ENCODE measurements around the gene GGNBP2. TPM values are rescaled to one million over a fixed set of nuclear protein-coding genes. Genes with fewer than 3 reads are reported as not detected.
A peak's percentile ranks its signal among the peaks of the same experiment; 100 is the strongest.

The GGNBP2 gene
- total and polyA plus RNA-seq, 8 donors, result 15.8 to 161 (median 39.5) TPM

GRCh38 chr17:36597866-36598777 lies 53.4 kb downstream of the GGNBP2 start:
- no peaks in the 10 kb centered on the region for H3K36me3 ChIP-seq
- no peak overlapping the region for H3K4me3 ChIP-seq

GRCh38 chr17:36598951-36599401 lies 54.3 kb downstream of the GGNBP2 start:
- intact Hi-C loops (cut with DNase I; ENCODE audit: low total_unique reads), result no loop called here
- peaks cover 14 to 32% (median 31%) of the 10 kb centered on the region in 4 donors for H3K4me1 ChIP-seq
- no peaks in the 10 kb centered on the region for H3K36me3 ChIP-seq
- DNase-seq, result no peak
- no peak for TF ChIP-seq CTCF (IDR thresholded peaks at IDR 0.05)
- TF ChIP-seq EP300 (IDR thresholded peaks at IDR 0.05), result no peak
- TF ChIP-seq POLR2AphosphoS5 (IDR thresholded peaks at IDR 0.05), result no peak
- no peak for TF ChIP-seq POLR2A (IDR thresholded peaks at IDR 0.05)
- no peak overlapping the region for H3K27ac ChIP-seq
- no peak overlapping the region for H3K4me3 ChIP-seq
- 84 to 90% (median 89%) methylated on average over 11 to 13 of the region's 13 CpGs for WGBS, 5 donors
- H3K27me3 ChIP-seq, result no peaks in the 10 kb centered on the region
- no peaks in the 10 kb centered on the region for H3K9me3 ChIP-seq

More at GRCh38 chr17:36597866-36598777, 53.4 kb downstream of the GGNBP2 start:
- DNase-seq, result no peak
- H3K4me1 ChIP-seq, result peaks cover 16 to 31% (median 28%) of the 10 kb centered on the region in 4 donors
- WGBS, 5 donors, result 87 to 95% (median 89%) methylated on average over 10 to 11 of the region's 11 CpGs
- H3K27me3 ChIP-seq, result no peaks in the 10 kb centered on the region
- intact Hi-C loops (cut with DNase I; ENCODE audit: low total_unique reads), result no loop called here
- TF ChIP-seq POLR2AphosphoS5 (IDR thresholded peaks at IDR 0.05), result no peak
- no peak for TF ChIP-seq EP300 (IDR thresholded peaks at IDR 0.05)
- no peak for TF ChIP-seq POLR2A (IDR thresholded peaks at IDR 0.05)
- no peak for TF ChIP-seq CTCF (IDR thresholded peaks at IDR 0.05)
- no peak overlapping the region for H3K27ac ChIP-seq
- no peaks in the 10 kb centered on the region for H3K9me3 ChIP-seq

GRCh38 chr17:36599546-36600250 lies 55.0 kb downstream of the GGNBP2 start:
- no peaks in the 10 kb centered on the region for H3K36me3 ChIP-seq
- 86 to 95% (median 93%) methylated on average over 4 to 11 of the region's 11 CpGs for WGBS, 5 donors
- no peak overlapping the region for H3K4me3 ChIP-seq
- no peaks in the 10 kb centered on the region for H3K27me3 ChIP-seq
- DNase-seq, result no peak
- H3K9me3 ChIP-seq, result no peaks in the 10 kb centered on the region
- intact Hi-C loops (cut with DNase I; ENCODE audit: low total_unique reads), result no loop called here
- peaks cover 14 to 38% (median 34%) of the 10 kb centered on the region in 4 donors for H3K4me1 ChIP-seq
- H3K27ac ChIP-seq, result no peak overlapping the region
- TF ChIP-seq POLR2A (IDR thresholded peaks at IDR 0.05) (no peak), EP300 (IDR thresholded peaks at IDR 0.05) (no peak), POLR2AphosphoS5 (IDR thresholded peaks at IDR 0.05) (no peak), CTCF (IDR thresholded peaks at IDR 0.05) (no peak)

- Histone ChIP-seq H3K4me3 (peak overlapping the region in 2 of 4 donors; percentile 68 to 91), H3K27ac (peak overlapping the region in 4 of 5 donors; percentile 82 to 90 (median 86)), H3K9me3 (no peaks in the 10 kb centered on the region), H3K27me3 (no peaks in the 10 kb centered on the region), H3K36me3 (no peaks in the 10 kb centered on the region), H3K4me1 (peaks cover 14 to 38% (median 34%) of the 10 kb centered on the region in 4 donors)
- no peak for DNase-seq
- WGBS, 5 donors, result 62 to 72% (median 67%) methylated on average over 3 of the region's 3 CpGs
- intact Hi-C loops (cut with DNase I; ENCODE audit: low total_unique reads), result no loop called here
- TF ChIP-seq POLR2AphosphoS5 (IDR thresholded peaks at IDR 0.05) (no peak), EP300 (IDR thresholded peaks at IDR 0.05) (no peak), POLR2A (IDR thresholded peaks at IDR 0.05) (no peak), CTCF (IDR thresholded peaks at IDR 0.05) (no peak)
Measured at GRCh38 chr17:36600465-36600864, 55.7 kb downstream of the GGNBP2 start.

Measured in stomach (tissue), 9 donors.